Activated CD4-positive, alpha-beta T cell treated with anti-CD3 and anti-CD28 coated beads, Interleukin-2, amount 10 ng/mL, durations not matched to agents 24 days and 14 days (primary cell): ENCODE results near the gene B3GALT6. TPM values are rescaled to one million over a fixed set of nuclear protein-coding genes. Genes with fewer than 3 reads are reported as not detected.

Experiments
- DNase-seq: peaks from one replicate; pipeline ENCODE4 v3.0.0; 2022
- H3K27ac Mint-ChIP-seq: one replicate; pipeline ENCODE4 v1.8.0; 2022; ENCODE audit warnings: mild to moderate bottlenecking, mixed read lengths
- H3K27me3 Mint-ChIP-seq: one replicate; pipeline ENCODE4 v1.8.0; 2022; ENCODE audit warnings: mixed read lengths
- H3K36me3 Mint-ChIP-seq: one replicate; pipeline ENCODE4 v1.8.0; 2022; ENCODE audit warnings: low read depth, mild to moderate bottlenecking, mixed read lengths
- H3K4me1 Mint-ChIP-seq: one replicate; pipeline ENCODE4 v1.8.0; 2021; ENCODE audit warnings: mixed read lengths
- H3K4me3 Mint-ChIP-seq: one replicate; pipeline ENCODE4 v1.8.0; 2022; ENCODE audit warnings: mild to moderate bottlenecking, moderate library complexity, mixed read lengths
- H3K9me3 Mint-ChIP-seq: one replicate; pipeline ENCODE4 v1.8.0; 2021; ENCODE audit warnings: mixed read lengths
- intact Hi-C: fragments of 100-400 bp; cut with micrococcal nuclease; formaldehyde crosslinking; loops from one replicate; pipeline ENCODE4 v1.15.1; 2023
- total RNA-seq: library from RNA; stranded (reverse); gene quantifications from 2 replicates; pipeline ENCODE4 v1.2.3, GENCODE V29; 2022

B3GALT6 gene
- total RNA-seq, 1 donor from 2014 or later: 42.5 TPM

DNA sequence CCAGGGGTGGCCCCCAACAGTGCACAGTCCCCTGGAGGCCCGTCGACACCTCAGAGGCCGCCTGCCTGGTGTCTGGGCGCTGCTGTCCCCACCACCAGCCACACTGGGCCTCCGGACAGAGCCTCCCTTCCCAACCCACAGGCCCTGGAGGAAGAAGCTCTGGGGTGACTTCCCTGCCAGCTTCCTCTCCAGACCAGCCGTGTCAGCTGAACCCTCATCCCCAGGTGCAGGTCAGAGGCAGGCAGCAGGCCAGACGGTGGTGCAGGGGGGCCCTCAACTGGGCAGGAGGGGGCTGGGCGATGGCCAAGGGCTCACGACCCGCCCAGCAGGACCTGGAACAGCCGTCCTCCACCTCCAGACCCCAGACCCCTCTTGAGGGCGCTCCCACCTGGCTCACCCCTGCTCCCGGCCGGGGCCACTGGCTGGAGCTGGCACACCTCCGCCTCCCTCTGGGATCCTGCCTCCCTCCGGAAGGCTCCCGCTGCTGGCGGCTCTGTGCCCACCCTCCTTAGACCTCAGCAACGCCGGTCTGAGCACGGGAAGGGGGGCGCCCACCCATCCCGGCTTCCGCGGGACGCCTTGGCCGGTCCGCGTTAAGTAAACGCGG is 26.2 kb upstream of the B3GALT6 start:
- intact Hi-C loops: loop anchor here (5.0 to 10.0 kb wide), 5 partner anchors 46 to 171 kb away; partner anchors contain the start of genes ACAP3 and PUSL1
- no peak for DNase-seq
- Mint-ChIP-seq H3K36me3 (peaks cover 33% of the 10 kb centered on the region), H3K9me3 (no peaks in the 10 kb centered on the region), H3K27me3 (no peaks in the 10 kb centered on the region), H3K4me3 (peak overlapping the region; percentile 88), H3K27ac (peak overlapping the region; percentile 77), H3K4me1 (peaks cover 27% of the 10 kb centered on the region)

DNA sequence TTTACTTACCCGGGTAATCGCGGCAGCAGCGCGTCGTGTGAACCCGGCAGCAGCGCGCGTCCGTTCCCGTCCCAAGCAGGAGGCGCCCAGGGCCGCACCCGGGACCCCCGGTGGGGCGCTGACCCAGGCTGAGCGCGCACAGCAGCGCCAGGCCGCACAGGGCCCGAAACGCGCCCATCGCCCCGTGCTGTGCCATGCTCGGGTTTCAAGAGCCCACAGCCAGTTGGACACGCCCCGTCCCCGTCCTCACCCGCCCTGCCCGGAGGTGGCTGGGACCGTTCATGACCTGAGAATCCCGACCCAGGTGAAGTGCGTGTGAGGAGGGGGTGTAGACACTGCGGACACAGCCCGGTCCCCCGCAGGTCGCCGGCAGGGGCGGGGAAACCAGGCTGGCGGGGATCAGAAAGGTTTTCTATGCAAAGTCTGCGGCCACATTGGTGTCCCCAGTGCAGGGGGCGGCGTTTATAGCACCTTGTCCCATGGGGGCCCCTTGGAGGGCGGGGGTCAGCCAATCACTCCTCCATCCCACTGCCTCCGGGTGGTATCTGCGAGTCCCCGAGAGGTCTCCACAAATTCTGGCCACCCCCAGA is 25.6 kb upstream of the B3GALT6 start, which contains the start of gene TNFRSF18:
TNFRSF18 (minus strand) TSS at position 217 of the 590 bp plus-strand sequence; CDS start at position 196, 21 bp downstream.
- Mint-ChIP-seq H3K4me1 (peaks cover 30% of the 10 kb centered on the region), H3K9me3 (no peaks in the 10 kb centered on the region), H3K36me3 (peaks cover 37% of the 10 kb centered on the region), H3K4me3 (peak within 1 kb of the TSS; percentile 91), H3K27me3 (no peaks in the 10 kb centered on the region), H3K27ac (peak within 1 kb of the TSS; percentile 98)
- DNase-seq: peak; percentile 84
- intact Hi-C loops: loop anchor here (5.0 to 10.0 kb wide), 5 partner anchors 46 to 172 kb away; partner anchors contain the start of genes ACAP3 and PUSL1

DNA sequence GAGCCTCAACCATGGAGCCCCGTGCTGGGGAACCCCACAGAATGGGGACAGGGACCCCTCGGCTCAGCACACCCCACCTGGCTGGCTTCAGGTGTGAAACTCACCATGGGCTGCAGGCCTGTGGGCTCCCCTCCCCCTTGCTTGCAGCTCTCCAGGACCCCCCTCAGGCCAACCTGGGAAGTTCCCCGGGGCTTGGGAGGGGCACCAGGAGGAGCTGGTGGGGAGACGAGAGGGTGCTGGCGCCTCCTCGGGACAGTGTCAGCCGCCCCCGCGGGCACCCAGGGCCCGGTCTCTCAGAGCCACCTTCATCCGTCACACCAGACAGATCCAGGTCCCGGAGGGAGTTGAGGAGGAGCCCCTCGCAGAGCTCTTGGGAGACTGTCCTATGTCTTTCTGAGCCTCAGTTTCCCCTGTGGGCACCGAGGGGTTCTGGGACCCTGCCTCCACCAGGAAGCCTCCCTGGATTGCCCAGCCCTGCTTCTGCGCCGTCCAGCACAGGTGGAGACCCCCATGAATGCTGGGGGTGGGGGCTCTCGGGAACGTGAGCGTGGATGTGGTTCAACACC is 25.0 kb upstream of the B3GALT6 start:
- peak overlapping the region; percentile 98 for H3K27ac Mint-ChIP-seq
- DNase-seq: no peak
- intact Hi-C loops: loop anchor here (5.0 to 10.0 kb wide), 5 partner anchors 45 to 172 kb away; partner anchors contain the start of genes ACAP3 and PUSL1

DNA sequence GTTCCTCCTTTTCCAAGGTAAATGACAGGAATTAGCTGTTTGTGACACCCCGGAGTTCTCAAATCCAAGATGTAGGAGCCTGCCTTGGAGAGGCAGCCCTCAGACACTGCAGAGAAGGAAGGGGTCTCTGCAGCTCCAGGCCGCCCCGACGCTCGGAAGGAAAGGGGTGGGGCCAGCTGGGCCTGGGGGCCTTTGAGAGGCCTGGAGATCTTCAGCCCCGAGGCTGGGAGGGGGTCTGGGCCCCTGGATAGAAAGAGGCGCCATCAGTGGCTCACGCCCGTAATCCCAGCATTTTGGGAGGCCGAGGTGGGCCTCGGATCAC is 24.5 kb upstream of the B3GALT6 start:
- Mint-ChIP-seq H3K27me3 (no peaks in the 10 kb centered on the region), H3K4me1 (peaks cover 30% of the 10 kb centered on the region), H3K27ac (peak overlapping the region; percentile 98), H3K4me3 (peak overlapping the region; percentile 91), H3K9me3 (no peaks in the 10 kb centered on the region), H3K36me3 (peaks cover 41% of the 10 kb centered on the region)
- DNase-seq: no peak
- intact Hi-C loops: loop anchor here (5.0 to 10.0 kb wide), 5 partner anchors 45 to 173 kb away; partner anchors contain the start of genes ACAP3 and PUSL1

More for the DNA sequence above, 25.0 kb upstream of the B3GALT6 start:
- Mint-ChIP-seq H3K4me1 (peaks cover 30% of the 10 kb centered on the region), H3K36me3 (peaks cover 38% of the 10 kb centered on the region), H3K4me3 (peak overlapping the region; percentile 91), H3K27me3 (no peaks in the 10 kb centered on the region), H3K9me3 (no peaks in the 10 kb centered on the region)

DNA sequence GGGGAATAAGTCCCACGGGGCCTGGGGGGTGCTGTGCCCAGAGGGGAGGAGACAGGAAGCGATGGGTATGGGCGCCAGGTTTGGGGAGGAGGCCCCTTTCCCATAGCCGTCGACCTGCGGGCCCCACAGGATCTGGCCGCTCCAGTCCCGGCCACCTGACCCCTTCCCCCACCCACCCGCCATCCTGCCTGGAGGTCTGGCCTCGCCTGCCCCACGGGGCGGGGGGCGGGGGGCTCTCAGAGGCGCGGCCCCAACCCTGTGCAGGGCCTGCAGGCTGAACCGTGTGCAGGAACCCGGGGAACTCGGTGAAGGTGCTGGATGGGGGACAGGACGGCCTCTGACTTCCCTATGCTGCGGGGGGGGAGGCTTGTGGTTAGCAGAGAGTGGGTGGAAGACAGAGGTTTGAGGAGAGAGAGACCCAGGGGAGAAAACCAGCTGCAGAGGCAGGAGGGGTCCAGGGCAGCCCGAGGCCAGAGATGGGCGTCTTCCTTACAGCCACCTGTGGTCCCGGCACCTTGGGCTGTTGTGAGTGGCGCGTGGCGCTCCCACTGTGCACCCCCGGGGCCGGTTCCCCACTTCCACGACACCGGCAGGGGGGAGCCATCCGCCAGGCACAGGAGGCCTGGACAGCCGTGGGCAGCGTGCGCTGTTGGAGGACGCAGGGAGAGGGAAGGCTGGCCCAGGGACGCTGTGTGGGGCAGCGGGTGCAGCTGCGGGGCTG is 23.2 kb upstream of the B3GALT6 start:
- Mint-ChIP-seq H3K36me3 (peaks cover 47% of the 10 kb centered on the region), H3K9me3 (no peaks in the 10 kb centered on the region), H3K27ac (peak overlapping the region; percentile 98), H3K4me1 (peaks cover 30% of the 10 kb centered on the region), H3K4me3 (peak overlapping the region; percentile 91), H3K27me3 (no peaks in the 10 kb centered on the region)
- peak; percentile 82 for DNase-seq
- intact Hi-C loops: loop anchor here (1.0 to 10.0 kb wide), 7 partner anchors 8 to 174 kb away; partner anchors contain the start of genes ACAP3 and PUSL1

DNA sequence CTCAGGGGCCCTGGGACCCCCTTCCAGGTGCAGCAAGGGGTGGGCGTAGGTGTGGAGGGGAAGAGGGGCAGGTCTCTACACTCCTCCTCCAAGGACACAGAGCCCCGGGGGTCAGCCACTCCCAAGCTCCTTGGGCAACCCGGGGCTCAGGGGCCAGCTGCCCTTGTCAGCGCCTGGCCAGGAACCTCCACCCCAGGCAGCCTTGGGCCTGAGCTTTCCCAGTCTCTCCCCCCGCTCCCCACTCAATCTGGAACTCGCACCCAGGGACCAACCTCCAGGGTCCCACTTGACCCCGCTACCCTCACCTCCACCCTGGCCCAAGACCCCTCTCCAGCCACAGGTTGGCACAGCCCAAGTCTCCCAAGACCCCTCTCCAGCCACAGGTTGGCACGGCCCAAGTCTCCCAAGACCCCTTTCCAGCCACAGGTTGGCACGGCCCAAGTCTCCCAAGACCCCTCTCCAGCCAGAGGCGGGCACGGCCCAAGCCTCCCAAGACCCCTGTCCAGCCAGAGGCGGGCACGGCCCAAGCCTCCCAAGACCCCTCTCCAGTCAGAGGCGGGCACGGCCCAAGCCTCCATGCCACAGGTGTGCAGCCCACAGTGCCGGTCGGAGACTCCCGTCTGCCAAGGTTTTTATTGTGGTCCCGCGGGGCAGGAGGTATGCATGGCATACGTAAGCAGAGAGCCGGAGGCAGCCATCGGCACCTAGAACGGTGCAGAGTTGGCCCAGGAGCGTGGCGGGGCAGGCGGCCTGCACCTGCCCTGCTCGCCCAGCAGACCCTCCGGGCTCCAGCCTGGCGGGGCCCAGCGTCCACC is 21.1 kb upstream of the B3GALT6 start:
- Mint-ChIP-seq H3K9me3 (no peaks in the 10 kb centered on the region), H3K4me1 (peaks cover 44% of the 10 kb centered on the region), H3K4me3 (peak overlapping the region; percentile 77), H3K27ac (peak overlapping the region; percentile 70), H3K27me3 (no peaks in the 10 kb centered on the region), H3K36me3 (peaks cover 47% of the 10 kb centered on the region)
- intact Hi-C loops: loop anchor here (10.0 kb wide), 1 partner anchor 196 kb away; the partner anchor contains the start of gene ISG15
- no peak for DNase-seq

DNA sequence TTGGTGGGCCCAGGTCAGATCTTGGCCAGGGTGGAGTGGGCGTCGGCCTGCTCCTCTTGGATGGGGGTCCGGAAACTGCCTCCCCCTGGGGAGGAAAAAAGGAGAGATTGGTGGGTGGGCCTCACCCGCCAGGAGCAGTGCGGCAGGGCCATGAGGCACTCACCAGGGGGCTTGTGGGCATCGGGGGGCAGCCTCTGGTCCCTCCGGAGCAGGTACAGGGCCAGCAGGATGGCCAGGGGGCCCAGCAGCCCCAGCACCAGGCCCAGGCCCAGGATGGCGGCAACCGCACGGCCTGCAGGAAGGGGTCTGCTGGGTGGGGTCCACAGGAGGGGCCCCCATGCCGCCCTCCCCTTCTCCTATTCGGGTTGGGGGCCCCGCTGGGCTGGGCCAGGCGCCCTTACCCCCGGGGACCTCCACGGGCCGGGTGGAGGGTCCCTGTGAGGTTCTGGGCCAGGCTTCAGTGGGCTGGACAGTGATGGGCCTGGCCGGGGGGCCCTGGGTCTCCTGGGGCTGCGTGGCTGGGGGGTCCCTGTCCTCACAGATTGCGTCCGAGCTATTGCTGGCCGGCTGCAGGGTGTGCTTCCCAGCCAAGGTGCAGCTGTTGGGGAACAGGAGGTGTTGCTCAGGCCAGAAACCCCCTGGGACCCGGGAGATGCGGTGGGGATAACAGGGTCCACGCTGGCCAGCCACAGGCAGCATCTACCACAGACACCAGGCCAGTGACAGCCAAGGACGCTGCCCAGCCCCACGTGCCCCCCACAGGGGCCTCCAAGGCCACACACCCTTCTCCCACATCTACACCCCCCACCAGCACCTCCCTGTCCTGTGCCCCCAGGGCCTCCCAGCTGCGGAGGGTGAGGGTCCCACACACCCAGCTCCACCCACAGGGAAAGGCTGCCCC is 20.2 kb upstream of the B3GALT6 start:
- Mint-ChIP-seq H3K36me3 (peaks cover 53% of the 10 kb centered on the region), H3K9me3 (no peaks in the 10 kb centered on the region), H3K27me3 (no peaks in the 10 kb centered on the region), H3K4me1 (peaks cover 50% of the 10 kb centered on the region), H3K4me3 (peak overlapping the region; percentile 81), H3K27ac (peak overlapping the region; percentile 78)
- DNase-seq: no peak
- intact Hi-C loops: loop anchor here (10.0 kb wide), 1 partner anchor 197 kb away; the partner anchor contains the start of gene ISG15

DNA sequence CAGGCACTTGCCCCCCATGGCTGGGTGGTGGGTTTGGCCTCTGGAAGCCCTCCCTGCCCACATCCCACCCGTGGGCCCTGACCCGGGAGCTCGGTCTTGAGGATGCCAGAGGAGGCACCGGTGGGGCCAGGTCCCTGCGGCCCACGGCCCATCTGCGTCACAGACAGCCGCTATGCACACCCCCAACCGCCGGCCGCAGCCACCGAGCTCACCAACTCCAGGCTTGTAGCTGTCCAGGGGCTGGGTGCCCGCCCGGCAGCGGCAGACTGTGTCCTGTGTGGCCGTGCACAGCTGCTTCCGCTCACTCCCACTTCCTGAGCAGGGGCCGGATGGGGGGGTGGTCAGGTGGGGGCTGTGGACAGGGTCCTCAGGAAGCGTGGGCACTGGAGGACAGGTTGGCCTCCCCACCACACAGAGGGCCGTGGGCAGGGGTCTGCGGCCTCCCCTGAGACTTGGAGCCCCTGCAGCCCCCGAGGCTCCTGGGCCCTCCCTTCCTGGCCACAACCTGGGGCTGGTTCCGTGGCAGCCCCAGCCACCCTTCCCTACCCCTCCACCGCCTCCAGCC is 19.2 kb upstream of the B3GALT6 start:
- H3K4me1 Mint-ChIP-seq: peaks cover 54% of the 10 kb centered on the region
- intact Hi-C loops: loop anchor here (10.0 kb wide), 1 partner anchor 198 kb away; the partner anchor contains the start of gene ISG15
- H3K27me3 Mint-ChIP-seq: no peaks in the 10 kb centered on the region
- H3K36me3 Mint-ChIP-seq: peaks cover 60% of the 10 kb centered on the region
- peak overlapping the region; percentile 84 for H3K27ac Mint-ChIP-seq
- no peaks in the 10 kb centered on the region for H3K9me3 Mint-ChIP-seq
- peak; percentile 87 for DNase-seq
- peak overlapping the region; percentile 81 for H3K4me3 Mint-ChIP-seq

DNA sequence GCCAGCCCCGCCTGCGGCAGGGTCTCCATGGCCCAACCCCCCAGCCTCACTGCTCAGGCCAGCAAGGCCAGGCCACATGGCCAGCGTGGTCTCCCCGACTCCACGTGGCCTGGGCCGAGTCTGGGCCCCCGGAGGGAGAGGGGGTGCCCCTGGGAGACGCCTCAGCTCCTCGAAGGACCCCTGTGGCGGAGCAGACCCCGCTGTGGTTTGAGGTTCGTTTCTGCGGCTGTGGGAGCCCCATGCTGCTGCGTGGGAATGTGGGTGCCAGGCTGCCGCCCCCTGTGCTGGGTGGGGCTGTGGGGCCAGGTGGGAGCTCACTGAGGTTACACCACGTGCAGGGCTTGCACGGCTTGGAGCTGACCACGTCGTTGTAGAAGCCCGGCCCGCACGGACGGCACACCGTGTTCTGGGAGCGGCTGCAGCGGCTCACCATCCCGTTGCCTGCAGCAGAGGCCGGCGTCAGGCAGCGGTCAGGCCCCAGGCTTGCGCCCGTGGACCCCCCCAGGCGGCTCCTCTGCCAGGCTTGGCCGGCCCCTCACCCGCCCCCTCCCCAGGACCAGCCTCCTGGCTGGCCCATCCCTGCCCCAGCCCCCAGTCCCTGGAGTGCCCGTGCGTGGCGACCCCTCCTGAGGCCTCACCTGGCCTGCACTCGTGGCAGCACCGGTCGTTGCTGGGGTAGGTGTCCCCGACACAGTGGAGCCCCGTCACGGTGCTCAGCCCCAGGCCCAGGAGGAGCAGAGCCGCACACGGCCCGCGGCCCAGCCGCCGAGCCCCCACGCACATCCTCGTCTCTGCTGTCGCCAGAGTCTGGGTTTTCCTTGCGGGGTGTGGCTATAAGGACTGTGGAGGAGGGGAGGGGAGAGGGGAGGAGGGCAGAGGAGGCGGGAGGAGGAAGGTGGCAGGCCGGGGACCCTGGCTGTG is 18.4 kb upstream of the B3GALT6 start, which contains the start of gene TNFRSF4:
TNFRSF4 (minus strand) TSS at position 809 of the 921 bp plus-strand sequence; CDS start at position 783, 26 bp downstream.
- Mint-ChIP-seq H3K36me3 (peaks cover 60% of the 10 kb centered on the region), H3K27me3 (no peaks in the 10 kb centered on the region), H3K27ac (peak within 1 kb of the TSS; percentile 88), H3K4me3 (peak within 1 kb of the TSS; percentile 81), H3K4me1 (peaks cover 52% of the 10 kb centered on the region), H3K9me3 (no peaks in the 10 kb centered on the region)
- DNase-seq: peak; percentile 78
- intact Hi-C loops: loop anchor here (2.0 to 10.0 kb wide), 3 partner anchors 17 to 199 kb away; partner anchors contain the start of genes C1orf159 and ISG15

DNA sequence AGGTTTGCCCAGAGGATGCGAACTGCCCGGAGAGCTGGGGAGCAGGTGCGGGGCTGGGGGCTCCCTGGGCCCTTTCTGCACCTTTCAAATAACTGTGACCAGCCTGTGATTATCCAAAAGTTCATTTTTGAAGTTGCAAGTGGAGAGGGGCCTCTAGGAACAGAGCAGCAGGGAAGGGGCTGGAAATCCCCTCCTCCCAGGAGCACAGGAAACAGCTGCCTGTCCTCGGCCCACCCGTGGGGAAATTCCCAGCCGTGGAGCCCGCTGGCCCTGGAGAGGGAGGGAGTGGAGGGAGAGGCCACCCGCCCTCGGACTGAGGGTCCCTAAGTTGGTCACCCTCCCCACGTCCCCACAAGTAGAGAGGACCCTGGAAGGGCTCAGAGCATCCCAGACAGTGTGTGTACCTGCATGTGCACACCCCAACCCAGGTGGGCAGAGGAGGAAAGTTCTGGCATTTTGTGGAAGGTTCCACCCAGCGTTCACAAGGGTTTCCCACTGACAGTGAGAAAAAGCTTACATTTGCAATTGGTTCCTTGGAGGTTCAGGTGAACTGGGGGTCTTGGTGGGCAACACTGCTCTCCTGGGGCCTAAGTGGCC is 16.9 kb upstream of the B3GALT6 start:
- no peak for DNase-seq
- Mint-ChIP-seq H3K9me3 (no peaks in the 10 kb centered on the region), H3K4me1 (peaks cover 44% of the 10 kb centered on the region), H3K27ac (peak overlapping the region; percentile 88), H3K36me3 (peaks cover 63% of the 10 kb centered on the region), H3K4me3 (peak overlapping the region; percentile 81), H3K27me3 (no peaks in the 10 kb centered on the region)
- intact Hi-C loops: loop anchor here (2.0 to 10.0 kb wide), 3 partner anchors 16 to 200 kb away; partner anchors contain the start of genes C1orf159 and ISG15
